ENCODE measurements around the gene DBI. TPM values are rescaled to one million over a fixed set of nuclear protein-coding genes. Genes with fewer than 3 reads are reported as not detected.

DBI gene
- total and polyA plus RNA-seq, 2 of the 13 experiments (the other 11 are each of a cell fraction or from before 2014, with no cell fraction given): 330 to 659 TPM

- H2AFZ ChIP-seq (ENCODE audit: low read length): no peak overlapping the region
- no peak overlapping the region for H3K27ac ChIP-seq (ENCODE audit: extremely low read length, insufficient read depth, low read length)
- H3K4me3 ChIP-seq (replicated peaks in 1 of 3; ENCODE audit: insufficient read depth in 1 of 3, low read depth in 2 of 3, low read length in 3 of 3): no peak overlapping the region
- in situ Hi-C loops (cut with HindIII; ENCODE audit: extremely low pct_ligation_motif_present, low pct_unique_long_range_greater_than_20kb): no loop called here
- intact Hi-C loops (cut with micrococcal nuclease; ENCODE audit: unreplicated experiment): no loop called here
- no peaks in the 10 kb centered on the region for H3K79me2 ChIP-seq (ENCODE audit: insufficient read depth, low read length)
- no TSS peak for BruUV-seq (replicated peaks)
- no peak overlapping the region for H3K4me2 ChIP-seq (ENCODE audit: low read depth, low read length)
- no peak overlapping the region for H3K9ac ChIP-seq (ENCODE audit: insufficient read depth, low read depth, low read length)
- no peaks in the 10 kb centered on the region for H3K9me3 ChIP-seq (ENCODE audit: low read length)
- TF ChIP-seq ZNF564 (CRISPR knock-in tag; IDR thresholded peaks at IDR 0.05): no peak
- 0 out of 2 replicates have a peak, but pooled peaks have one; percentile 10 for TF ChIP-seq BCL6 (CRISPR knock-in tag; IDR thresholded peaks at IDR 0.05)
- no peak for TF ChIP-seq ZBTB8A (CRISPR knock-in tag; IDR thresholded peaks at IDR 0.05; ENCODE audit: borderline replicate concordance, low read depth)
- H3K36me3 ChIP-seq (replicated peaks in 1 of 2; ENCODE audit: control insufficient read depth in 1 of 2, insufficient read depth in 2 of 2, low read length in 2 of 2): no peaks in the 10 kb centered on the region
- 0 out of 2 replicates have a peak, but pooled peaks cover 6% of the 10 kb centered on the region for H3K4me1 ChIP-seq (ENCODE audit: insufficient read depth, low read length)
- 64% methylated on average over 9 of the region's 9 CpGs for WGBS (ENCODE audit: low lambda C conversion rate)
- POLR2A ChIA-PET: no interaction called here
- no peaks in the 10 kb centered on the region for H4K20me1 ChIP-seq (ENCODE audit: insufficient read depth, low read length)
- ATAC-seq (peak; percentile 33; the same call in 1 of the 3 replicates), DNase-seq (ENCODE audit: low spot score) (no peak), FAIRE-seq (peak; percentile 30)
- H3K27me3 ChIP-seq (ENCODE audit: control insufficient read depth in 1 of 2, insufficient read depth in 2 of 2, low read length in 2 of 2): no peaks in the 10 kb centered on the region
- CTCF ChIA-PET (ENCODE audit: low intra/inter-chr PET ratio, low total read pairs): no interaction called here
Observed at GRCh38 chr2:119324685-119325270, 42.0 kb upstream of the DBI start.

- no peak for TF ChIP-seq ZSCAN22 (CRISPR knock-in tag; IDR thresholded peaks at IDR 0.05)
- TF ChIP-seq ZNF414 (CRISPR knock-in tag; IDR thresholded peaks at IDR 0.05): no peak
- no peak for TF ChIP-seq ZNF629 (CRISPR knock-in tag; conservative IDR thresholded peaks at IDR 0.05)
- TF ChIP-seq EP300 (IDR thresholded peaks at IDR 0.05; ENCODE audit: low read depth in 2 of 2, low read length in 2 of 2): no peak
- no peak for TF ChIP-seq EP300 (CRISPR knock-in tag; IDR thresholded peaks at IDR 0.05; ENCODE audit: borderline replicate concordance)
- TF ChIP-seq HBP1 (CRISPR knock-in tag; IDR thresholded peaks at IDR 0.05; ENCODE audit: low read depth): no peak
- TF ChIP-seq MED13 (CRISPR knock-in tag; IDR thresholded peaks at IDR 0.05): no peak
- TF ChIP-seq ZBTB2 (CRISPR knock-in tag; IDR thresholded peaks at IDR 0.05; ENCODE audit: low read depth): no peak
- no peak for TF ChIP-seq ARHGAP35 (CRISPR knock-in tag; IDR thresholded peaks at IDR 0.05; ENCODE audit: borderline replicate concordance)
- DNase-seq (ENCODE audit: low spot score) (no peak), ATAC-seq (no peak), FAIRE-seq (no peak)
- intact Hi-C loops (cut with micrococcal nuclease; ENCODE audit: unreplicated experiment) (no loop called here), in situ Hi-C loops (cut with HindIII; ENCODE audit: extremely low pct_ligation_motif_present, low pct_unique_long_range_greater_than_20kb) (no loop called here)
- Histone ChIP-seq H3K9ac (ENCODE audit: insufficient read depth, low read depth, low read length) (no peak overlapping the region), H3K9me3 (ENCODE audit: low read length) (no peaks in the 10 kb centered on the region), H3K79me2 (ENCODE audit: insufficient read depth, low read length) (no peaks in the 10 kb centered on the region), H3K4me2 (ENCODE audit: low read depth, low read length) (no peak overlapping the region), H3K4me1 (ENCODE audit: insufficient read depth, low read length) (0 out of 2 replicates have a peak, but pooled peaks cover 6% of the 10 kb centered on the region), H3K4me3 (replicated peaks in 1 of 3; ENCODE audit: insufficient read depth in 1 of 3, low read depth in 2 of 3, low read length in 3 of 3) (no peak overlapping the region), H3K27ac (ENCODE audit: extremely low read length, insufficient read depth, low read length) (no peak overlapping the region), H3K36me3 (replicated peaks in 1 of 2; ENCODE audit: control insufficient read depth in 1 of 2, insufficient read depth in 2 of 2, low read length in 2 of 2) (no peaks in the 10 kb centered on the region), H3K27me3 (ENCODE audit: control insufficient read depth in 1 of 2, insufficient read depth in 2 of 2, low read length in 2 of 2) (no peaks in the 10 kb centered on the region), H4K20me1 (ENCODE audit: insufficient read depth, low read length) (no peaks in the 10 kb centered on the region), H2AFZ (ENCODE audit: low read length) (no peak overlapping the region)
- CTCF ChIA-PET (ENCODE audit: low intra/inter-chr PET ratio, low total read pairs): no interaction called here
- WGBS (ENCODE audit: low lambda C conversion rate): 56% methylated on average over 1 of the region's 1 CpG
- POLR2A ChIA-PET: no interaction called here
- BruUV-seq (replicated peaks): no TSS peak
Observed at GRCh38 chr2:119326938-119327337, 39.8 kb upstream of the DBI start.

Measured in HepG2 (cell line).